HCT116 (cell line): ENCODE results near the gene SEL1L3. TPM values are rescaled to one million over a fixed set of nuclear protein-coding genes. Genes with fewer than 3 reads are reported as not detected.

Experiments used
- ATAC-seq: fragments of 200-7000 bp; cut with Tn5 transposase; 2 replicates; pipeline ENCODE4 v1.9.1; 2020; ENCODE audit warnings: mild to moderate bottlenecking, moderate library complexity
- BruUV-seq: library from RNA; stranded (reverse); fragments of 400-500 nt; replicated peaks from 2 replicates; lab custom pipeline; 2021; lab: Mats Ljungman, UMichigan
- CTCF ChIA-PET: fragments of 300-600 bp; sonication (Branson Sonifier 250); formaldehyde crosslinking; loops from one replicate; lab custom pipeline; 2021; ENCODE audit warnings: antibody characterized with exemption; lab: Charles Lee
- POLR2A ChIA-PET: fragments of 300-600, 350-600 bp; sonication (Branson Sonifier 250); formaldehyde crosslinking; loops from one replicate; lab custom pipeline; 2021; ENCODE audit warnings: antibody characterized with exemption; lab: Charles Lee
- RAD21 ChIA-PET, 2 experiments: fragments of 300-600 bp; sonication (Branson Sonifier 250); formaldehyde crosslinking; loops; one replicate each; lab custom pipeline; 2023; ENCODE audit warnings: low total read pairs in 2 of 2; ENCODE audit not compliant: uncharacterized antibody in 2 of 2, unreplicated experiment in 2 of 2, low non-redundant PET in 1 of 2; lab: Charles Lee
- DNase-seq: peaks from one replicate; pipeline ENCODE4 v3.0.0-alpha.2; 2010; ENCODE audit warnings: low read depth, low spot score
- H2AFZ ChIP-seq: fragments of 200-600 bp; shearing (Covaris generic), sonication (generic); 2 replicates; pipeline ENCODE4 v1.6.1; 2017; ENCODE audit warnings: low read depth, mixed run types, mixed read lengths, antibody characterized with exemption, low read length; ENCODE audit not compliant: poor library complexity, severe bottlenecking
- H3K27ac ChIP-seq: 2 replicates; pipeline ENCODE4 v1.5.1; 2012; ENCODE audit warnings: low read depth, low read length
- H3K27me3 ChIP-seq: fragments of 200-600 bp; sonication (generic); 2 replicates; pipeline ENCODE4 v1.6.1; 2016; ENCODE audit warnings: mixed run types, low read length, mixed read lengths; ENCODE audit not compliant: insufficient read depth
- H3K36me3 ChIP-seq, 2 experiments: fragments of 200-500 bp in 1 of 2; fragments of 200-600 bp in 1 of 2; sonication (Bioruptor generic) in 1 of 2; sonication (generic) in 1 of 2; 2 replicates each; pipeline versions ENCODE4 v1.5.1 to v1.6.1; 2014 to 2016; ENCODE audit warnings: low read length in 2 of 2, inconsistent platforms in 1 of 2, mixed read lengths in 1 of 2, mixed run types in 1 of 2; ENCODE audit not compliant: insufficient read depth in 2 of 2, control insufficient read depth in 1 of 2
- H3K4me1 ChIP-seq, 2 experiments: fragments of 200-600 bp in 1 of 2; sonication (generic) in 1 of 2; 2 replicates each; pipeline versions ENCODE4 v1.5.1 to v1.6.1; 2012 to 2017; ENCODE audit warnings: low read length in 2 of 2, inconsistent platforms in 1 of 2, mild to moderate bottlenecking in 1 of 2, mixed read lengths in 1 of 2, mixed run types in 1 of 2, moderate library complexity in 1 of 2; ENCODE audit not compliant: insufficient read depth in 2 of 2, control insufficient read depth in 1 of 2
- H3K4me2 ChIP-seq: fragments of 200-600 bp; sonication (generic); 2 replicates; pipeline ENCODE4 v1.6.1; 2017; ENCODE audit warnings: mixed run types, low read length, mixed read lengths
- H3K4me3 ChIP-seq, 2 experiments: fragments of 200-600 bp in 1 of 2; sonication (generic) in 1 of 2; replicated peaks in 1 of 2; 2 replicates each; pipeline ENCODE4 v1.5.1; 2011 to 2016; ENCODE audit warnings: low read length in 2 of 2, control low read depth in 1 of 2, low read depth in 1 of 2, mild to moderate bottlenecking in 1 of 2, mixed read lengths in 1 of 2, mixed run types in 1 of 2
- H3K79me2 ChIP-seq: fragments of 200-600 bp; sonication (generic); 2 replicates; pipeline ENCODE4 v1.6.1; 2017; ENCODE audit warnings: mild to moderate bottlenecking, mixed run types, low read length, moderate library complexity, mixed read lengths; ENCODE audit not compliant: insufficient read depth
- H3K9ac ChIP-seq: fragments of 200-600 bp; sonication (generic); 2 replicates; pipeline ENCODE4 v1.6.1; 2016; ENCODE audit warnings: low read length, mixed read lengths
- H3K9me2 ChIP-seq: fragments of 200-600 bp; sonication (generic), shearing (Covaris generic); 2 replicates; pipeline ENCODE4 v1.6.1; 2017; ENCODE audit warnings: mixed run types, mild to moderate bottlenecking, moderate library complexity; ENCODE audit not compliant: insufficient read depth
- H3K9me3 ChIP-seq, 2 experiments: fragments of 200-500 bp in 1 of 2; fragments of 200-600 bp in 1 of 2; sonication (Bioruptor generic) in 1 of 2; sonication (generic) in 1 of 2; 2 replicates each; pipeline ENCODE4 v1.6.1; 2014 to 2017; ENCODE audit warnings: low read length in 2 of 2, mixed read lengths in 2 of 2, inconsistent platforms in 1 of 2, low read depth in 1 of 2, mild to moderate bottlenecking in 1 of 2, mixed run types in 1 of 2, moderate library complexity in 1 of 2; ENCODE audit not compliant: control insufficient read depth in 1 of 2, insufficient read depth in 1 of 2
- H4K20me1 ChIP-seq: fragments of 200-600 bp; sonication (generic), shearing (Covaris generic); 2 replicates; pipeline ENCODE4 v1.6.1; 2017; ENCODE audit warnings: mixed run types, mild to moderate bottlenecking, moderate library complexity; ENCODE audit not compliant: insufficient read depth
- CEBPB ChIP-seq: IDR thresholded peaks from 2 replicates; pipeline ENCODE4 v1.6.1; 2012; ENCODE audit warnings: low read depth
- FOSL1 ChIP-seq: IDR thresholded peaks from 2 replicates; pipeline ENCODE4 v1.6.1; 2012; ENCODE audit warnings: low read depth
- RAD21 ChIP-seq: IDR thresholded peaks from 2 replicates; pipeline ENCODE4 v1.6.1; 2012; ENCODE audit warnings: low read depth, mild to moderate bottlenecking
- SP1 ChIP-seq: IDR thresholded peaks from 2 replicates; pipeline ENCODE4 v1.6.1; 2012; ENCODE audit warnings: low read depth
- SRF ChIP-seq: IDR thresholded peaks from 2 replicates; pipeline ENCODE4 v1.6.1; 2012; ENCODE audit warnings: low read depth
- intact Hi-C: fragments of 100-400 bp; cut with micrococcal nuclease; formaldehyde crosslinking; loops from 2 replicates; pipeline ENCODE4 v1.10.0; 2022
- total RNA-seq: library from RNA; stranded (reverse); gene quantifications from one replicate; pipeline ENCODE4 v1.2.1, GENCODE V29; 2021; ENCODE audit not compliant: unreplicated experiment
- TF ChIP-seq, protein P1 (sequence below): IDR thresholded peaks from 2 replicates; pipeline ENCODE4 v1.6.1; 2012
- TF ChIP-seq, protein P2 (sequence below), 3 experiments: fragments of 200-600 bp in 1 of 3; sonication (generic) in 1 of 3; IDR thresholded peaks in 2 of 3; conservative IDR thresholded peaks in 1 of 3; 2 replicates each; pipeline ENCODE4 v1.5.1; 2012 to 2017; ENCODE audit warnings: low read depth in 2 of 3, low read length in 2 of 3, antibody characterized with exemption in 1 of 3, borderline replicate concordance in 1 of 3, control low read depth in 1 of 3, mild to moderate bottlenecking in 1 of 3, mixed read lengths in 1 of 3, mixed run types in 1 of 3, moderate library complexity in 1 of 3; ENCODE audit not compliant: insufficient read depth in 1 of 3

SEL1L3 gene
- total RNA-seq, 1 experiment from 2014 or later: 45.0 TPM

DNA sequence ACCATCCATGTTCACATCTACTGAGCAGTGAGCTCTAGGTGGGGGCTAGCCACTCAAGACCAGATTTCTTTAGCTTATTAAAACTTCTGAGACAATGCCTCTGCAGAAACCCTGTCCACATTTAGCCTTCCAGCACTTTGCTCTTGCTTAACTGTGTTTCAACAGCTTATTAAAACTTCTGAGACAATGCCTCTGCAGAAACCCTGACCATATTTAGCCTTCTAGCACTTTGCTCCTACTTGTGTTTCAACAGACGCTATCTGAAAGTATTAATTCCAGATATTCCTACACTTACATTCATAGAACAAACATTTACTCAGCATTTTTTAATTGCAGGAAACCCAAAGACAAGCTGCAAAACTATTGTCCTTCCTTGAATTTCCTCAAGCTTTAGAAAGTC is 91.9 kb downstream of the SEL1L3 start:
- H3K9me2 ChIP-seq: no peaks in the 10 kb centered on the region
- H3K4me2 ChIP-seq: no peak overlapping the region
- H3K36me3 ChIP-seq: peaks cover 2 to 3% of the 10 kb centered on the region in 2 experiments; a peak in 1 of 4 replicates
- RAD21 ChIA-PET: no interaction called here
- no peak overlapping the region for H2AFZ ChIP-seq
- POLR2A ChIA-PET: no interaction called here
- intact Hi-C loops: no loop called here
- no peak overlapping the region for H3K27ac ChIP-seq
- TF ChIP-seq CEBPB (no peak), FOSL1 (no peak), SRF (no peak), RAD21 (no peak)
- TF ChIP-seq, all 23 proteins: peak for 0
- Histone ChIP-seq H3K9ac (no peak overlapping the region), H3K27me3 (no peaks in the 10 kb centered on the region), H3K9me3 (no peaks in the 10 kb centered on the region), H3K4me3 (no peak overlapping the region), H3K79me2 (no peaks in the 10 kb centered on the region), H3K4me1 (peaks cover 0 to 13% of the 10 kb centered on the region in 2 experiments; a peak in 2 of 4 replicates), H4K20me1 (no peaks in the 10 kb centered on the region)
- CTCF ChIA-PET: interaction anchor here (0.7 to 1.7 kb wide), 4 partner anchors 21 to 331 kb away, joined by 3 to 7 read pairs (median 4); no protein-coding TSS in a partner anchor
- DNase-seq: no peak
- no TSS peak for BruUV-seq
- no peak for ATAC-seq

DNA sequence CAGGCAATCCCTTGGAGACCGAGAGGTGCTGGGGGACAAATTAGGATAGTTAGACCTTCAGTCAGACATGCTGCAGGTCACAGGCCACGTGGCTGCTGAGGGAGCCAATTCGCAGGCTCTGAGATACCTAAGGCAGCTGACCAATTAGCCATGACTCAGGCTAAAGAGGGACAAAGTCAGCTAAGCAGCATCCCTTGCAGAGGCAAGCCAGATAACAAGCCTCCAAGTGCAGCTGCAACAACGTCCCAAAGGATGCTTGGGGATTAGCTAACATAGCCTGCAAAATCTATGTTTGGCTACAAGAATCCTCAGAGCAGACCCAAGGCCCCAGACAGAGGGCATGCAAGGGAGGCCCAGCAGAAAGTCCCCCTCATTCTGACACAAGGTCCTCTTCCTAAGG is 93.5 kb downstream of the SEL1L3 start:
- CTCF ChIA-PET: interaction anchor here (4.6 kb wide), 1 partner anchor 328 kb away, joined by 65 read pairs; no protein-coding TSS in a partner anchor
- H3K4me1 ChIP-seq: peaks cover 0 to 1% of the 10 kb centered on the region in 2 experiments; a peak in 1 of 4 replicates
- RAD21 ChIA-PET: no interaction called here
- TF ChIP-seq, protein P1, sequence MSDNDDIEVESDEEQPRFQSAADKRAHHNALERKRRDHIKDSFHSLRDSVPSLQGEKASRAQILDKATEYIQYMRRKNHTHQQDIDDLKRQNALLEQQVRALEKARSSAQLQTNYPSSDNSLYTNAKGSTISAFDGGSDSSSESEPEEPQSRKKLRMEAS: no peak
- TF ChIP-seq SP1: no peak
- TF ChIP-seq, protein P2, sequence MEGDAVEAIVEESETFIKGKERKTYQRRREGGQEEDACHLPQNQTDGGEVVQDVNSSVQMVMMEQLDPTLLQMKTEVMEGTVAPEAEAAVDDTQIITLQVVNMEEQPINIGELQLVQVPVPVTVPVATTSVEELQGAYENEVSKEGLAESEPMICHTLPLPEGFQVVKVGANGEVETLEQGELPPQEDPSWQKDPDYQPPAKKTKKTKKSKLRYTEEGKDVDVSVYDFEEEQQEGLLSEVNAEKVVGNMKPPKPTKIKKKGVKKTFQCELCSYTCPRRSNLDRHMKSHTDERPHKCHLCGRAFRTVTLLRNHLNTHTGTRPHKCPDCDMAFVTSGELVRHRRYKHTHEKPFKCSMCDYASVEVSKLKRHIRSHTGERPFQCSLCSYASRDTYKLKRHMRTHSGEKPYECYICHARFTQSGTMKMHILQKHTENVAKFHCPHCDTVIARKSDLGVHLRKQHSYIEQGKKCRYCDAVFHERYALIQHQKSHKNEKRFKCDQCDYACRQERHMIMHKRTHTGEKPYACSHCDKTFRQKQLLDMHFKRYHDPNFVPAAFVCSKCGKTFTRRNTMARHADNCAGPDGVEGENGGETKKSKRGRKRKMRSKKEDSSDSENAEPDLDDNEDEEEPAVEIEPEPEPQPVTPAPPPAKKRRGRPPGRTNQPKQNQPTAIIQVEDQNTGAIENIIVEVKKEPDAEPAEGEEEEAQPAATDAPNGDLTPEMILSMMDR (IDR thresholded peaks at IDR 0.05 in 2 of 3, conservative IDR thresholded peaks at IDR 0.05 in 1 of 3; ENCODE audit: borderline replicate concordance in 1 of 3, insufficient read depth in 1 of 3, low read depth in 2 of 3, low read length in 2 of 3): no peak
- H3K9me3 ChIP-seq: no peaks in the 10 kb centered on the region
- no peak overlapping the region for H3K4me2 ChIP-seq
- H3K9ac ChIP-seq: no peak overlapping the region
- no peaks in the 10 kb centered on the region for H3K27me3 ChIP-seq
- H3K36me3 ChIP-seq: peaks cover 7% of the 10 kb centered on the region in 2 experiments; a peak in 3 of 4 replicates
- no peak overlapping the region for H3K4me3 ChIP-seq
- DNase-seq (no peak), ATAC-seq (no peak)
- no peaks in the 10 kb centered on the region for H3K9me2 ChIP-seq
- intact Hi-C loops: no loop called here
- H3K27ac ChIP-seq: no peak overlapping the region
- POLR2A ChIA-PET: no interaction called here
- no peak overlapping the region for H2AFZ ChIP-seq
- no peaks in the 10 kb centered on the region for H4K20me1 ChIP-seq
- no TSS peak for BruUV-seq
- no peaks in the 10 kb centered on the region for H3K79me2 ChIP-seq
